Measurements from ENCODE around the gene SNX24. TPM values are rescaled to one million over a fixed set of nuclear protein-coding genes. Genes with fewer than 3 reads are reported as not detected.

Gene SNX24
- polyA plus RNA-seq, 1 experiment = 14.8 TPM

- H3K27ac ChIP-seq (ENCODE audit: low read depth, low read length) = no peak overlapping the region
- H3K9me3 ChIP-seq (ENCODE audit: control insufficient read depth, insufficient read depth, low read length) = no peaks in the 10 kb centered on the region
- no peaks in the 10 kb centered on the region for H3K27me3 ChIP-seq (ENCODE audit: control insufficient read depth, insufficient read depth, low read length)
- CTCF ChIA-PET = interaction anchor here (1.0 kb wide), 1 partner anchor 9 kb away, joined by 3 read pairs; no protein-coding TSS in a partner anchor
- POLR2A ChIA-PET = no interaction called here
- DNase-seq (ENCODE audit: low read depth, low spot score) = no peak
- no peak overlapping the region for H3K4me3 ChIP-seq (ENCODE audit: low read depth, low read length)
- TF ChIP-seq CTCF (IDR thresholded peaks at IDR 0.05; ENCODE audit: low read depth, low read length) = no peak
These were observed 140.7 kb downstream of the SNX24 start for GRCh38 chr5:122985954-122986721.

- DNase-seq (ENCODE audit: low read depth, low spot score) = no peak
- H3K27ac ChIP-seq (ENCODE audit: low read depth, low read length) = no peak overlapping the region
- CTCF ChIA-PET = no interaction called here
- no peak overlapping the region for H3K4me3 ChIP-seq (ENCODE audit: low read depth, low read length)
- no peaks in the 10 kb centered on the region for H3K9me3 ChIP-seq (ENCODE audit: control insufficient read depth, insufficient read depth, low read length)
- H3K27me3 ChIP-seq (ENCODE audit: control insufficient read depth, insufficient read depth, low read length) = no peaks in the 10 kb centered on the region
- POLR2A ChIA-PET = no interaction called here
- TF ChIP-seq CTCF (IDR thresholded peaks at IDR 0.05; ENCODE audit: low read depth, low read length) = no peak
These were observed 150.7 kb downstream of the SNX24 start for GRCh38 chr5:122996091-122996490.

GRCh38 chr5:122997294-122997693 is 151.9 kb downstream of the SNX24 start:
- Histone ChIP-seq H3K27ac (ENCODE audit: low read depth, low read length) (no peak overlapping the region), H3K9me3 (ENCODE audit: control insufficient read depth, insufficient read depth, low read length) (no peaks in the 10 kb centered on the region), H3K4me3 (ENCODE audit: low read depth, low read length) (no peak overlapping the region), H3K27me3 (ENCODE audit: control insufficient read depth, insufficient read depth, low read length) (no peaks in the 10 kb centered on the region)
- TF ChIP-seq CTCF (IDR thresholded peaks at IDR 0.05; ENCODE audit: low read depth, low read length) = no peak
- DNase-seq (ENCODE audit: low read depth, low spot score) = no peak
- CTCF ChIA-PET = no interaction called here
- POLR2A ChIA-PET = no interaction called here

GRCh38 chr5:122999947-123000563 is 154.6 kb downstream of the SNX24 start:
- no peak for DNase-seq (ENCODE audit: low read depth, low spot score)
- Histone ChIP-seq H3K9me3 (ENCODE audit: control insufficient read depth, insufficient read depth, low read length) (no peaks in the 10 kb centered on the region), H3K27ac (ENCODE audit: low read depth, low read length) (no peak overlapping the region), H3K27me3 (ENCODE audit: control insufficient read depth, insufficient read depth, low read length) (no peaks in the 10 kb centered on the region), H3K4me3 (ENCODE audit: low read depth, low read length) (no peak overlapping the region)
- ChIA-PET POLR2A (no interaction called here), CTCF (interaction anchor here (0.9 kb wide), 1 partner anchor 296 kb away, joined by 3 read pairs; no protein-coding TSS in a partner anchor)
- peak; percentile 25; the same call in 1 of the 2 replicates for TF ChIP-seq CTCF (IDR thresholded peaks at IDR 0.05; ENCODE audit: low read depth, low read length)

GRCh38 chr5:123000731-123001130 is 155.3 kb downstream of the SNX24 start:
- no peaks in the 10 kb centered on the region for H3K9me3 ChIP-seq (ENCODE audit: control insufficient read depth, insufficient read depth, low read length)
- H3K27ac ChIP-seq (ENCODE audit: low read depth, low read length) = no peak overlapping the region
- H3K27me3 ChIP-seq (ENCODE audit: control insufficient read depth, insufficient read depth, low read length) = no peaks in the 10 kb centered on the region
- POLR2A ChIA-PET = no interaction called here
- no peak for TF ChIP-seq CTCF (IDR thresholded peaks at IDR 0.05; ENCODE audit: low read depth, low read length)
- CTCF ChIA-PET = interaction anchor here (0.9 kb wide), 1 partner anchor 297 kb away, joined by 3 read pairs; no protein-coding TSS in a partner anchor
- no peak overlapping the region for H3K4me3 ChIP-seq (ENCODE audit: low read depth, low read length)
- no peak for DNase-seq (ENCODE audit: low read depth, low spot score)
